LNCAP (cell line): ENCODE data around the gene TOR4A.

Experiments
- TF ChIP-seq, protein P1 (sequence below): fragments of 450-650 bp; IDR thresholded peaks from 2 replicates; pipeline ENCODE4 v1.5.1; 2017; ENCODE audit warnings: mild to moderate bottlenecking

The TOR4A gene

DNA sequence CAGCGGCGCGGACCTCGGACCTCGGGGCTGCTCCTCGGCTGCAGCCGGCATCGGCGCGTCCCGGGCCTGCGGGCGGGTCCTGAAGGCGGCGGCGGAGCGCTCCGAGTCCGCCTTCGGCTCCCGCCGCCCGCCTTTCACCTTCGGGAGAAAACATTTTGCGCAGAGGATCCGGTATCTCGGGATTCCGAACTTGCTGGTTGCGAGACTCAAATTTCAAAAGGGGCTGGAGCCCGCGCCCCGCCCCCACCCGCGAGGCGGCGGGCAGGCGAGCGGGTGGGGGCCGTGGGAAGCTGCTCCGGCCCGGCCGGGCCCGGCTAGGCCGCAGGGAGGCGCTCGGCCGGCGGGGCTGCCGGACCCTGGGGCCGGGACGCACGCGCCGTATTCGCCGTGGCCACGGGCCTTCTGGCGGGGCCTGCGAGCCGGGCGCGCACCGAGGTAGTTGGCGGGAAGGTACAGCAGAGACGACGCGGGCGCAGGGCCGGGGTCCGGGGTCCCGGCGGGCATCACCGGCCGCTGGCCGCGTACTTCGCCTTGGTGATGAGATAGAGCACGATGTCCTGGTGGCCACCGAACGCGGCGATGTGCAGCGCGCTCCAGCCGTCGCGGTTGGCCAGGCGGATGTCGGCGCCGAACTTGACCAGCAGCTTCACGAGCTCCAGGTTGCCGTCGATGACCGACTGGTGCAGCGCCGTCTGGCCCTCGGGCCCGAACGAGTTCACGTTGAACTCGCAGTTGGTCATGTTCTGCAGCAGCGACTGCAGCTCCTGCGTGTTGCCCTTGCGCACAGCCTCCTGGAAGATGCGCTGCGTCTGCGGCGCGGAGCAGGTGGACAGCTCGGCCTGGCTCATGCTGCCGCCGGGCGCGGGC, 23.8 kb downstream of the TOR4A start:
- TF ChIP-seq, protein P1, sequence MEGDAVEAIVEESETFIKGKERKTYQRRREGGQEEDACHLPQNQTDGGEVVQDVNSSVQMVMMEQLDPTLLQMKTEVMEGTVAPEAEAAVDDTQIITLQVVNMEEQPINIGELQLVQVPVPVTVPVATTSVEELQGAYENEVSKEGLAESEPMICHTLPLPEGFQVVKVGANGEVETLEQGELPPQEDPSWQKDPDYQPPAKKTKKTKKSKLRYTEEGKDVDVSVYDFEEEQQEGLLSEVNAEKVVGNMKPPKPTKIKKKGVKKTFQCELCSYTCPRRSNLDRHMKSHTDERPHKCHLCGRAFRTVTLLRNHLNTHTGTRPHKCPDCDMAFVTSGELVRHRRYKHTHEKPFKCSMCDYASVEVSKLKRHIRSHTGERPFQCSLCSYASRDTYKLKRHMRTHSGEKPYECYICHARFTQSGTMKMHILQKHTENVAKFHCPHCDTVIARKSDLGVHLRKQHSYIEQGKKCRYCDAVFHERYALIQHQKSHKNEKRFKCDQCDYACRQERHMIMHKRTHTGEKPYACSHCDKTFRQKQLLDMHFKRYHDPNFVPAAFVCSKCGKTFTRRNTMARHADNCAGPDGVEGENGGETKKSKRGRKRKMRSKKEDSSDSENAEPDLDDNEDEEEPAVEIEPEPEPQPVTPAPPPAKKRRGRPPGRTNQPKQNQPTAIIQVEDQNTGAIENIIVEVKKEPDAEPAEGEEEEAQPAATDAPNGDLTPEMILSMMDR = peak; percentile 50

DNA sequence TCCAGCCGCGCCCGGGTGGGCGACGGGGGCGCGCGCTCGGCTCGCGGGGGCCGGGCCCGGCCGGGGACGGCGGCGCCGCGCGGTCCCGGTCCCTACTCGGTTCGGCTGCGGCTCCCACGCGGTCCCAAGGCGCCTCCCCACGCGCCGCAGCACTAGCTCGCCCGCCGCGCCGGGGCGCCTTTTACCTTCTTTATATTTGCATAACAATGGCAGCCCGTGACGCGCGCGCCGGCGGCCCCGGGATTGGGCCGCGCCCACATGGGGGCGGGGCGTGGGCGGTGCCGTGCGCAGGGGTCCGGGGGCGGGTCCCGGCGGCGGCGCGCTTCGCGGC, 24.6 kb downstream of the TOR4A start, which contains the start of gene NRARP:
TSS of gene NRARP (minus strand) at position 154 of the 331 bp plus-strand sequence. CDS start 343 bp downstream, outside the sequence.
- TF ChIP-seq, protein P1 = no peak

DNA sequence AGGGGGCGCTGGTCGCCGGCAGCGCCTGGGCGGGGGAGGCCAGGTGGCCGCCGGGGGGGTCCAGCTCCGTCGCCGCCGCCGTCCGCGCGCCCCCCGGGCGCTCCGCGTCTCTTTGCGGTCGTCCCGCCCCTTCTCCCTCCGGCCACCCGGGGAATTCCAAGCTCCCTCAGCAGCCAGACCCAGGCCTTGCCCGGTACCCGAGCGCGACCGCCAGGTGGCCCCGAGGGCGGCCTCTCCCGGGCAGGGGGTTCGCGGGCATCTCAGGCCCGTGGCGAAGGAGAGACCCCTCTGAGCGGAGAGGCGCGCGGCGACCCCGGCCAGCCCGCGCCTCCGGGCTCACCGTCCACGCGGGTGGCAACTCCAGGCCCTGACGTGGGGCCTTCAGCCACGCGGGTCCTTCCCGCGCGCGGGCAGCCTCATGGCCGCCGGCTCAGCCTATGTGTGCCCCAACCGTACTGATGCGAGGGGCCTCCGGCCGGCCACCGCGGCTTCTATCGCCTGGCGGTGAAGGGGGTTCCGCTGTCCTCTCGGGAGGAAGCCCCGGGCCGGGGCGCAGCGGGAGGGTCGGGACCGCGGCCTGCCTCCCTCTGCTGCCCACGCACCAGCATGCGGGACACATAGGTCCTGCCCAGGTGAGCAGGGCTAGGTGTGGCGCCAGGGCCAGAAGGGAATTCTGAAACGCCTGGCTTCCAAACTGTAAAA, 25.1 kb downstream of the TOR4A start:
- TF ChIP-seq, protein P1 = peak; percentile 75

DNA sequence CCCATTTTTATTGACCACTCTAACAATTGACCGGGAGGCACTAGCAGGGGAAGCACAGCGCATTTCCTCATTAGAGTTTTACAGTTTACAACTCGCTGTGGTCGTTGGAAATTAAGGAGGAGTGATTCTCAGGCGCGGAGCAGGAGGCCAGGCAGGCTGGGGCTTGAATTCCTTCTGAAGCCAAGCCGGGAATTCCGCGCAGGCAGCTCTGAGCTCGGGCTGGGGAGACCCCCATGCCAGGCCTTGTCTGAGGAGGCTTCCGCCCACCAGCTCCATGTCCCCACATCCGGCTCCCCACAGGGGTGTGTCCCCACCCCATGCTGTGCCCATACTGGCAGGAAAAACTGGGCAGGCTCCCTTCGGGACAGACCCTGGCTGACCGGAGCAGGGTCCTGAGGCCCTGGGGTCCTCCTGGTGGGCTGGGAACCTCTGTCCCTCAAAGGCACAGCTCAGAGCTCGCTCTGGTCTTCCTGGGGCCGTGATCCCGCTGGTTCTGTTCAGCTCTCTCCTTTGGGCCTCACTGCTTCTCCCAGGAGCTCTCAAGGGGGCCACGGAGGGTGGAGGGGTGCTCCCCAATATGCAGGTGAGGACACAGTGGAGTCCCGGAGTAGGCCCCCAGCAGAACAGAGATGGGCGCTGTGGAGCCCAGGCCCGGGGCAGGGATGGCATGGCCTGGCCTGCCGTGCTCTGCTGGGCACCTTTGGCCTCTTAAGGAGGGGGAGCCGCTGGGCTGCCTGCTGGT, 25.8 kb downstream of the TOR4A start:
- TF ChIP-seq, protein P1 = no peak

DNA sequence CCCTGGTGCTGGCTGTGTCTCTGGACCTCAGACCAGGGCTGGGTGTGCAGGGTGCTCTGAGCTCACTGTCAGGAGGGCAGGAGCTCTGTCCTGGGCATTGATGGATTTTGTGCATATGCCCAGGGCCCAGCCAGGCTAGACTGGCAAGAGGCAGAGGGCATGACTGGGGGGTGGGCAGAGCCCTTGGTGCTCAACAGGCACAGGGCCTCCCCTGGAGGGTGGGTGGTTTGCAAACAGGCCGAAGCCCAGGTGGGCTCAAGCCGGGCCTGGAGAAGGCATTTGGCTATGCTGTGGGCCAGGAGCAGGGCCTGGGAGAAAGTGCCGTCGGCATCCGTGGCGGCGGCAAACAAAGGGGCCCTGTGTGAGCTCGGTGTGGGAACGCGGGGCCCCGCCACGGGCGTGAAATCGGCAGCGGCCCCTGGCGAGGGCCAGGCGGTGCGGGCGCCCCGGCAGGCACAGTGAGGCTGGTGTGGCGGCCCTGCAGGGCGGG, 26.4 kb downstream of the TOR4A start:
- TF ChIP-seq, protein P1 = no peak

DNA sequence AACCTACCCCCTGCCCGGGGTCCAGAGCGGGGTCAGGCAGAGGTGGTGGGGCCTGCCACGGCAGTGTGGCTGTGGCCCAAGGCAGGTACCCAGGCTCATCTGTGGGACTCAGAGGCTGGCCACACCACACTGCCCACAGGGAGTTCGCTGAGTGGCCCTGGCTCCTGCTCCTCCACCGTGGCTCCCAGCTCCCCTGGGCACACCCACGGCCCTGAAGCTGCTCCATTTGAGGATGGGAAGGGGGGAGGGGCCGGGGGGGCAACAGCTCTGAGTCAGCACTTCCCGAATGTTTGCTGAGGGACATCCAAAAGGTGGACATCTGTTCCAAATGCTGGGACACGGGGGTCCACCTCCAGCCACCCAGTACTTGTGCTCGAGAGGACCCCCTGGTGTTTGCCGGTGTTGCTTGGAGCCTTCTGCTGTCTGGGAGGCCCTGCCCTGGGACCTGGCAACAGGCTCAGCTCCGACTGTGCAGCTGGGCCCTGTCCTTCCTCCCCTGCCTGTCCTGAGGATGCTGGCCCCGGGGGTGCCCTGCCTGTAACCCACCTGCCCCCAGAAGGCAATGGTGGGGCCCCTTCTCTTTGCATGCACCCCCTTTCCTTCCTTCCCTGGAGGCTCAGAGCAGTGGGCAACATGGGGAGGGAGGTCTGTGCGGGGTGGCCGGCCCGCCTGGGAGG, 27.0 kb downstream of the TOR4A start:
- TF ChIP-seq, protein P1 = no peak
